Measurements from ENCODE around the gene CHM.

The CHM gene

GRCh38 chrX:85995641-85996040 is 51.7 kb downstream of the CHM start:
- TF ChIP-seq, protein P1, sequence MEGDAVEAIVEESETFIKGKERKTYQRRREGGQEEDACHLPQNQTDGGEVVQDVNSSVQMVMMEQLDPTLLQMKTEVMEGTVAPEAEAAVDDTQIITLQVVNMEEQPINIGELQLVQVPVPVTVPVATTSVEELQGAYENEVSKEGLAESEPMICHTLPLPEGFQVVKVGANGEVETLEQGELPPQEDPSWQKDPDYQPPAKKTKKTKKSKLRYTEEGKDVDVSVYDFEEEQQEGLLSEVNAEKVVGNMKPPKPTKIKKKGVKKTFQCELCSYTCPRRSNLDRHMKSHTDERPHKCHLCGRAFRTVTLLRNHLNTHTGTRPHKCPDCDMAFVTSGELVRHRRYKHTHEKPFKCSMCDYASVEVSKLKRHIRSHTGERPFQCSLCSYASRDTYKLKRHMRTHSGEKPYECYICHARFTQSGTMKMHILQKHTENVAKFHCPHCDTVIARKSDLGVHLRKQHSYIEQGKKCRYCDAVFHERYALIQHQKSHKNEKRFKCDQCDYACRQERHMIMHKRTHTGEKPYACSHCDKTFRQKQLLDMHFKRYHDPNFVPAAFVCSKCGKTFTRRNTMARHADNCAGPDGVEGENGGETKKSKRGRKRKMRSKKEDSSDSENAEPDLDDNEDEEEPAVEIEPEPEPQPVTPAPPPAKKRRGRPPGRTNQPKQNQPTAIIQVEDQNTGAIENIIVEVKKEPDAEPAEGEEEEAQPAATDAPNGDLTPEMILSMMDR (IDR thresholded peaks at IDR 0.05; ENCODE audit: extremely low read depth, missing control alignments) = no peak

DNA sequence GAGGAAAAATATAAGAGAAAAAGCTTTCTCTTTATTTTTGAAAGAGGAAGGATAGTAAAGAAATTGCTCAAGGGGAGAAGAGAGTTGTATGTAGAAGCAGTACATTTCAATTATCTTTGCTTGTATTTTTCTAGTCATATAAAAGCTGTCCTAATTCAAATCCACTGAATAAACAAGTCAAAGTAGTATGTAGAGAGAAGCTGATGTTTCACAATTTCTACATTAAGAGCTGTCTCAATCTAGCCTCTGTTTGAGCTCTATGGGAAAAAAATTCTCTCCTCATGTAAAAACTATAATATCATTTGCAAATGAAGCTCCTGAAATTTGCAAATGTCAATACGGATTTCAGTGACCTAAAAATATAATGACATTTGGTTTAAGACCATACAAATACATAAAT is 52.6 kb downstream of the CHM start:
- no peak for DNase-seq (ENCODE audit: low spot score)
- TF ChIP-seq, protein P1 (IDR thresholded peaks at IDR 0.05; ENCODE audit: extremely low read depth, missing control alignments) = no peak

More at GRCh38 chrX:85995641-85996040, 51.7 kb downstream of the CHM start:
- no peak for DNase-seq (ENCODE audit: low spot score)

GRCh38 chrX:85994228-85994627 is 53.1 kb downstream of the CHM start:
- DNase-seq (ENCODE audit: low spot score) = no peak
- TF ChIP-seq, protein P1 (IDR thresholded peaks at IDR 0.05; ENCODE audit: extremely low read depth, missing control alignments) = no peak

DNA sequence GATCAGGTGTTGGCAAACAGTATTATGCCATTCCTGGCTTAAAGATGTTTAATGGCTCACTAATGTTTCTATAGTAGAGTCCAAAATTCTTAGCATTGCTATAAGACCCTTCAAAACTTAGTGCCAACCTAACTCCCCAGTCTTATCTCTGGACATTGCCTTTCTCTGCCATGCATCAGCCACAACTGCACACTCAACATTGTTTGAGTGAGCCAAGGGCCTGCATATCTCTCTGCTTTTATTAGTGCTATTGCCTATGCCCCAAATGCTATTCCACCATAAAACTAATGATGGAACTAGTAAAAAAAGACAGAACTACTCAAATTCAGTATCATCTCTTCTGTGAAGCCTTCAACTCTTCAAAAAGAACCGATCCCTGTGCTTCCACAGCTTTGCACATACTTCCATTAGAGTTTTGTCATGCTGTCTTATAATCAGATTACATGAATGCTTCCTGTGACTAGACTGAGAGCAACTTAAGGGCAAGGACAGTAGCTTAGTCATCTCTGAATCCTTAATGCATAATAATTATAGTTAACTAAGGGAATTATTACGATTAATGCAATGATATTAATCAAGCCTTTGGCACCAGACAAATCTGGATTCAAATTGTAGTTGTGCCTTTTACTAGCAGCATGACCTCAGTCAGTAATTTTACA is 53.7 kb downstream of the CHM start:
- TF ChIP-seq, protein P1 (IDR thresholded peaks at IDR 0.05; ENCODE audit: extremely low read depth, missing control alignments) = no peak
- DNase-seq (ENCODE audit: low spot score) = no peak

DNA sequence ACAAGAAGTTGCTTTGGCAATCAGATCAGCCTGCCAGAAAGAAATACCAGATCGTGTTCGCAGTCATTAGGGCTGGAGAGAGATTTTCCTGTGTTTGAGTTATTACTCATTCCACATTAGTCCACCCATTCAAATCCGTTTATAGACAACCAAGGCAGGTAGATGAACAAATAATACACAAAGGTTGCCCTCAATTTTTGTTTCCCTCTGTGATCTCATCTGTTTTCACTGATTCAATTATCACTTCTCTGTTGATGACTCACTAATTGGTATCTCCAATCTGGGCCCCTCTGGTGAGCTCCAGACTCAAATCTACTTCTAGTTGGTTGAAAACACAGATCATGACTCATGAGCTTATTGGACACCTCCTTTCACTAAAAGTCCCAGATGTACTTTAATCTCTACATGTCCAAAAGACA is 54.5 kb downstream of the CHM start:
- DNase-seq (ENCODE audit: low spot score) = no peak
- TF ChIP-seq, protein P1 (IDR thresholded peaks at IDR 0.05; ENCODE audit: extremely low read depth, missing control alignments) = no peak

GRCh38 chrX:85988353-85988752 is 59.0 kb downstream of the CHM start:
- TF ChIP-seq, protein P1 (IDR thresholded peaks at IDR 0.05; ENCODE audit: extremely low read depth, missing control alignments) = no peak
- DNase-seq (ENCODE audit: low spot score) = no peak

- TF ChIP-seq, protein P1 (IDR thresholded peaks at IDR 0.05; ENCODE audit: extremely low read depth, missing control alignments) = no peak
- DNase-seq (ENCODE audit: low spot score) = no peak
These were observed 67.1 kb downstream of the CHM start for GRCh38 chrX:85980286-85980685.
